H1 (cell line): ENCODE results near the gene C3orf62. TPM values are rescaled to one million over a fixed set of nuclear protein-coding genes. Genes with fewer than 3 reads are reported as not detected.

ENCODE experiments used
- CTCF ChIA-PET: fragments of 300-600 bp; sonication (Branson Sonifier 250); formaldehyde crosslinking; loops from one replicate; lab custom pipeline; 2021; ENCODE audit not compliant: partially characterized antibody; lab: Charles Lee
- POLR2A ChIA-PET: fragments of 300-600 bp; sonication (Branson Sonifier 250); formaldehyde crosslinking; loops from one replicate; lab custom pipeline; 2021; ENCODE audit warnings: inconsistent platforms; ENCODE audit not compliant: partially characterized antibody; lab: Charles Lee
- DNase-seq, 2 experiments: peaks; one replicate each; pipeline versions ENCODE4 v3.0.0 to v3.0.0-alpha.2; 2010 to 2022; ENCODE audit warnings: low spot score in 2 of 2, low read depth in 1 of 2, mixed read lengths in 1 of 2
- FAIRE-seq: peaks from 2 replicates; lab custom pipeline; 2011; peaks lifted over from hg19 to GRCh38; lab: Jason Lieb, UNC
- H2AFZ ChIP-seq: 2 replicates; pipeline ENCODE4 v1.8.1; 2012; ENCODE audit warnings: low read length, inconsistent platforms
- H2AK5ac ChIP-seq: 2 replicates; pipeline ENCODE4 v1.6.1; 2013; ENCODE audit warnings: low read depth, low read length
- H2BK120ac ChIP-seq: replicated peaks from 2 replicates; pipeline ENCODE3; 2013; ENCODE audit warnings: low read depth, low read length, inconsistent platforms
- H2BK12ac ChIP-seq: 2 replicates; pipeline ENCODE4 v1.6.1; 2013; ENCODE audit warnings: low read depth, low read length
- H2BK15ac ChIP-seq: 2 replicates; pipeline ENCODE4 v1.6.1; 2013; ENCODE audit warnings: low read length
- H2BK20ac ChIP-seq: 2 replicates; pipeline ENCODE4 v1.6.1; 2013; ENCODE audit warnings: low read length
- H2BK5ac ChIP-seq: 2 replicates; pipeline ENCODE4 v1.6.1; 2013; ENCODE audit warnings: low read depth, low read length
- H3K14ac ChIP-seq: 2 replicates; pipeline ENCODE4 v1.6.1; 2013; ENCODE audit warnings: inconsistent platforms; ENCODE audit not compliant: insufficient read length
- H3K18ac ChIP-seq: 2 replicates; pipeline ENCODE4 v1.6.1; 2013; ENCODE audit warnings: low read length; ENCODE audit errors: extremely low read depth
- H3K23ac ChIP-seq: 2 replicates; pipeline ENCODE4 v1.6.1; 2013; ENCODE audit warnings: inconsistent platforms; ENCODE audit not compliant: insufficient read length
- H3K23me2 ChIP-seq: 2 replicates; pipeline ENCODE4 v1.6.1; 2013; ENCODE audit warnings: low read depth, low read length
- H3K27ac ChIP-seq: 2 replicates; pipeline ENCODE4 v1.6.1; 2011; ENCODE audit warnings: low read depth, low read length, inconsistent platforms
- H3K27me3 ChIP-seq, 4 experiments: replicated peaks in 1 of 4; 1 replicate in 1 of 4; 2 replicates in 3 of 4; pipeline versions ENCODE4 v1.6.1 to v1.8.1; 2011 to 2013; ENCODE audit warnings: low read length in 3 of 4, mild to moderate bottlenecking in 3 of 4, inconsistent platforms in 2 of 4, mixed read lengths in 2 of 4, moderate library complexity in 1 of 4; ENCODE audit not compliant: control insufficient read depth in 3 of 4, insufficient read depth in 3 of 4; ENCODE audit errors: extremely low read depth in 1 of 4
- H3K36me3 ChIP-seq, 4 experiments: 2 replicates each; pipeline versions ENCODE4 v1.6.1 to v1.8.1; 2011 to 2013; ENCODE audit warnings: mild to moderate bottlenecking in 4 of 4, low read length in 3 of 4, moderate library complexity in 2 of 4, control low read depth in 1 of 4, inconsistent platforms in 1 of 4; ENCODE audit not compliant: insufficient read depth in 4 of 4, control insufficient read depth in 2 of 4
- H3K4ac ChIP-seq: replicated peaks from 2 replicates; pipeline ENCODE3; 2013; ENCODE audit warnings: low read length, low read depth, mixed read lengths, inconsistent platforms; ENCODE audit not compliant: insufficient read length
- H3K4me1 ChIP-seq, 4 experiments: replicated peaks in 1 of 4; 1 replicate in 1 of 4; 2 replicates in 3 of 4; pipeline versions ENCODE4 v1.6.1 to v1.8.1; 2011 to 2013; ENCODE audit warnings: low read length in 3 of 4, inconsistent platforms in 2 of 4, mixed read lengths in 1 of 4; ENCODE audit not compliant: insufficient read depth in 4 of 4, control insufficient read depth in 3 of 4
- H3K4me2 ChIP-seq, 2 experiments: 2 replicates each; pipeline versions ENCODE4 v1.6.1 to v1.8.1; 2011 to 2013; ENCODE audit warnings: low read depth in 2 of 2, low read length in 2 of 2, control low read depth in 1 of 2, inconsistent platforms in 1 of 2, mild to moderate bottlenecking in 1 of 2; ENCODE audit not compliant: insufficient read depth in 1 of 2
- H3K4me3 ChIP-seq, 4 experiments: fragments of 200-600, 300-600 bp in 1 of 4; sonication (generic), shearing (Covaris generic), sonication (Bioruptor Twin) in 1 of 4; 2 replicates each; pipeline versions ENCODE4 v1.5.1 to v1.8.1; 2011 to 2016; ENCODE audit warnings: low read length in 4 of 4, low read depth in 3 of 4, control low read depth in 2 of 4, inconsistent platforms in 2 of 4, mild to moderate bottlenecking in 2 of 4, mixed read lengths in 1 of 4, moderate library complexity in 1 of 4; ENCODE audit not compliant: insufficient read depth in 2 of 4; ENCODE audit errors: extremely low read depth in 1 of 4
- H3K56ac ChIP-seq: replicated peaks from 2 replicates; pipeline ENCODE3; 2013; ENCODE audit warnings: low read depth, mild to moderate bottlenecking, mixed read lengths, low read length, inconsistent platforms; ENCODE audit not compliant: insufficient read length
- H3K79me1 ChIP-seq: 2 replicates; pipeline ENCODE4 v1.6.1; 2013; ENCODE audit warnings: low read depth, low read length, control low read depth
- H3K79me2 ChIP-seq, 2 experiments: 2 replicates each; pipeline versions ENCODE4 v1.6.1 to v1.8.1; 2012 to 2013; ENCODE audit warnings: low read length in 2 of 2, mild to moderate bottlenecking in 2 of 2, inconsistent platforms in 1 of 2; ENCODE audit not compliant: insufficient read depth in 2 of 2, control insufficient read depth in 1 of 2
- H3K9ac ChIP-seq, 4 experiments: replicated peaks in 1 of 4; 1 replicate in 1 of 4; 2 replicates in 3 of 4; pipeline versions ENCODE4 v1.6.1 to v1.8.1; 2011 to 2013; ENCODE audit warnings: low read depth in 3 of 4, low read length in 3 of 4, control low read depth in 2 of 4, mild to moderate bottlenecking in 2 of 4, moderate library complexity in 2 of 4, inconsistent platforms in 1 of 4; ENCODE audit errors: extremely low read depth in 1 of 4
- H3K9me3 ChIP-seq, 2 experiments: 2 replicates each; pipeline versions ENCODE4 v1.6.1 to v1.8.1; 2012 to 2013; ENCODE audit warnings: mild to moderate bottlenecking in 2 of 2, moderate library complexity in 2 of 2, control low read depth in 1 of 2, inconsistent platforms in 1 of 2, low read depth in 1 of 2, low read length in 1 of 2, mixed read lengths in 1 of 2; ENCODE audit not compliant: insufficient read depth in 2 of 2
- H4K20me1 ChIP-seq, 2 experiments: replicated peaks in 1 of 2; 2 replicates each; pipeline versions ENCODE3 to v1.8.1; 2011 to 2013; ENCODE audit warnings: inconsistent platforms in 2 of 2, low read length in 2 of 2, mild to moderate bottlenecking in 1 of 2; ENCODE audit not compliant: insufficient read depth in 2 of 2, control insufficient read depth in 1 of 2
- H4K5ac ChIP-seq: 2 replicates; pipeline ENCODE4 v1.6.1; 2013; ENCODE audit warnings: low read length, low read depth, mixed read lengths, inconsistent platforms; ENCODE audit not compliant: insufficient read length
- H4K8ac ChIP-seq: 2 replicates; pipeline ENCODE4 v1.8.0; 2013; ENCODE audit warnings: mild to moderate bottlenecking, moderate library complexity, low read length, inconsistent platforms; ENCODE audit not compliant: insufficient read depth; ENCODE audit errors: extremely low read depth
- H4K91ac ChIP-seq: replicated peaks from 2 replicates; pipeline ENCODE3; 2013; ENCODE audit warnings: low read length, mixed read lengths, inconsistent platforms; ENCODE audit not compliant: insufficient read length
- GTF2F1 ChIP-seq: IDR thresholded peaks from 2 replicates; pipeline ENCODE4 v1.6.1; 2012; ENCODE audit warnings: low read depth, low read length, improper control_type of control experiment, borderline replicate concordance
- HDAC6 ChIP-seq: IDR thresholded peaks from one replicate; pipeline ENCODE4 v1.7.1; 2012; ENCODE audit warnings: low read depth, mild to moderate bottlenecking, inconsistent platforms, low read length, moderate library complexity
- KDM5A ChIP-seq: fragments of 200-600 bp; IDR thresholded peaks from 2 replicates; pipeline ENCODE4 v1.7.1; 2012; ENCODE audit warnings: mild to moderate bottlenecking, low read length, inconsistent platforms, mixed read lengths
- POLR2A ChIP-seq, 2 experiments: IDR thresholded peaks; 1 replicate in 1 of 2; 2 replicates in 1 of 2; pipeline ENCODE4 v1.6.1; 2011; ENCODE audit warnings: low read depth in 2 of 2, low read length in 2 of 2, mild to moderate bottlenecking in 2 of 2; ENCODE audit errors: control extremely low read depth in 1 of 2
- POLR2AphosphoS5 ChIP-seq: IDR thresholded peaks from 2 replicates; pipeline ENCODE4 v1.6.1; 2011; ENCODE audit warnings: low read depth, low read length
- RAD21 ChIP-seq, 2 experiments: IDR thresholded peaks in 1 of 2; conservative IDR thresholded peaks in 1 of 2; 2 replicates each; pipeline ENCODE4 v1.6.1; 2011; ENCODE audit warnings: low read depth in 2 of 2, low read length in 2 of 2, improper control_type of control experiment in 1 of 2, inconsistent platforms in 1 of 2, mild to moderate bottlenecking in 1 of 2, moderate library complexity in 1 of 2
- WGBS, 2 experiments: shearing (Covaris generic) in 1 of 2; methylation state at CpG; one replicate each; pipeline versions ENCODE4 v1.1.6 to v1.1.7; 2013 to 2015; ENCODE audit warnings: low lambda C conversion rate in 2 of 2, mixed read lengths in 2 of 2, inconsistent platforms in 1 of 2, low coverage in 1 of 2, missing lambda C conversion rate in 1 of 2; ENCODE audit not compliant: insufficient replicate concordance in 2 of 2, insufficient coverage in 1 of 2, insufficient read length in 1 of 2; ENCODE audit errors: extremely low coverage in 1 of 2, missing lambda C conversion rate in 1 of 2; 5-methylcytosine and 5-hydroxymethylcytosine counted together
- polyA plus RNA-seq, 7 experiments: library from polyadenylated mRNA; depleted of rRNA in 3 of 7; stranded (reverse) in 5 of 7; unstranded in 2 of 7; fragments of >200 nt in 5 of 7; fragments of 200-250 nt in 2 of 7; gene quantifications; 1 replicate in 5 of 7; 2 replicates in 1 of 7; 4 replicates in 1 of 7; pipeline versions ENCODE4 v1.2.1 to v1.2.3, GENCODE V29; 2011 to 2013; ENCODE audit warnings: missing spikeins in 2 of 7, mixed read lengths in 2 of 7
- total RNA-seq: library from RNA; stranded (reverse); fragmentation: NEBNext Ultra II Directional; extraction: Animal tissue kit (Norgen Biotek cat#: 25700); gene quantifications from 2 replicates; pipeline ENCODE4 v1.2.1, GENCODE V29; 2021

C3orf62 gene
- total and polyA plus RNA-seq, 2 of the 8 experiments (the other 6 are each of a cell fraction or from before 2014, with no cell fraction given) = 1.1 to 3.0 TPM

DNA sequence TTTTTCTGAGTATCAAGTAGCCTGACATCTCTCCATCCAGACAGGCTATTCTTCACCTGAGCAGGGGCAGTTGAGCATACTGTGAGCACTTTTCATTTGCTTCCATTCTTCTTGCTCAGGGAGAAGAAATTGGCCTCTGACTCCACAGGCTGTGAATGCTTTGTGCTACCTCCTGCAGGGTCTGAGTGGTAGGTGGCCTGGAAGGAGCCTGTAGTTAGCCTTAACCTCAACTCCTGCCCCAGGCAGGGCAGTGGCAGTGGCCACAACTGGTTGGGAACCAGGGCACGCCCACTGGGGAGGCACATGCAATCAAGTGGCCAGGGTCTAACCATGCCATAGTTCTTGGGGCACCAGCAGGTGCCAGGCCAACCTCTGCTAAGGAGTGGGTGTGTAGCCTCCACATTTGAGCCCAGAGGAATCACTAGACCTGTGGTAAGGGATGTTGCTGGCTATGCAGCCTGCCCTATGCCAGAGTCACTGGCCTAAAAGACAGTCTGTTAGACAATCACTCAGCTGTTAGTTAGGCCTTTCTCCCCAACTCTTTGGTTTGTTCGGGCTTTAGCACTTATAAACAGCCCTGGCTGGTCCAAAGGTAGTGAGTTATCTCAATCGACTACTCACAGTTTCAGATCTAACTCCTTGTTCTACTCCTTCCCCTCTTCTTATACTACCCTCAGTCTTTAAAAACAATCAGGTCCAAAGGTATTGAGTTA, 7.4 kb downstream of the C3orf62 start:
- H4K5ac ChIP-seq = no peak overlapping the region
- no peaks in the 10 kb centered on the region for H3K4me1 ChIP-seq
- FAIRE-seq (no peak), DNase-seq (no peak)
- no peak overlapping the region for H2BK15ac ChIP-seq
- no peak overlapping the region for H2BK120ac ChIP-seq
- 83% methylated on average over 3 of the region's 3 CpGs; no CpG with 5 or more reads in 1 of the 2 experiments for WGBS, 2 experiments
- H2AFZ ChIP-seq = no peak overlapping the region
- CTCF ChIA-PET = interaction anchor here (0.6 to 1.7 kb wide), 3 partner anchors 17 to 585 kb away, joined by 3 to 4 read pairs (median 4); no protein-coding TSS in a partner anchor
- no peak overlapping the region for H3K9ac ChIP-seq
- H3K36me3 ChIP-seq = no peaks in the 10 kb centered on the region
- no peak overlapping the region for H3K18ac ChIP-seq
- POLR2A ChIA-PET = no interaction called here
- H2BK12ac ChIP-seq = no peak overlapping the region
- H3K56ac ChIP-seq = no peak overlapping the region
- H3K4ac ChIP-seq = no peak overlapping the region
- TF ChIP-seq HDAC6 = no peak
- no peak for TF ChIP-seq RAD21 (IDR thresholded peaks at IDR 0.05 in 1 of 2, conservative IDR thresholded peaks at IDR 0.05 in 1 of 2; ENCODE audit: low read depth in 2 of 2, low read length in 2 of 2)
- no peak for TF ChIP-seq KDM5A
- TF ChIP-seq POLR2AphosphoS5 = no peak
- no peak for TF ChIP-seq GTF2F1
- TF ChIP-seq POLR2A (IDR thresholded peaks at IDR 0.05; ENCODE audit: control extremely low read depth in 1 of 2, low read depth in 2 of 2, low read length in 2 of 2) = no peak
- no peaks in the 10 kb centered on the region for H3K79me2 ChIP-seq
- no peak overlapping the region for H3K4me2 ChIP-seq
- no peaks in the 10 kb centered on the region for H3K79me1 ChIP-seq
- no peak overlapping the region for H3K4me3 ChIP-seq
- H4K20me1 ChIP-seq = no peaks in the 10 kb centered on the region
- H3K14ac ChIP-seq = no peak overlapping the region
- no peak overlapping the region for H3K27ac ChIP-seq
- no peak overlapping the region for H2BK20ac ChIP-seq
- no peaks in the 10 kb centered on the region for H3K23me2 ChIP-seq
- no peak overlapping the region for H4K91ac ChIP-seq
- H3K9me3 ChIP-seq = no peaks in the 10 kb centered on the region
- H2BK5ac ChIP-seq = no peak overlapping the region
- H3K23ac ChIP-seq = no peak overlapping the region
- no peaks in the 10 kb centered on the region for H3K27me3 ChIP-seq
- H4K8ac ChIP-seq = no peak overlapping the region
- no peak overlapping the region for H2AK5ac ChIP-seq
